ENCODE measurements around the gene HOTAIR.

GRCh38 chr12:53996240-53997203 lies 21.8 kb upstream of the HOTAIR start:
- no peak for TF ChIP-seq CTCF (IDR thresholded peaks at IDR 0.05)
- TF ChIP-seq POLR2A (IDR thresholded peaks at IDR 0.05), result no peak
